Loucy (cell line): ENCODE measurements around the gene SLC31A1.

ENCODE experiments used
- CTCF ChIP-seq: fragments of 200-600 bp; sonication (generic); conservative IDR thresholded peaks from 2 replicates; pipeline ENCODE4 v1.5.1; 2014; ENCODE audit warnings: mild to moderate bottlenecking, antibody characterized with exemption, low read length
- EZH2phosphoT487 ChIP-seq: fragments of 200-600 bp; IDR thresholded peaks from 2 replicates; pipeline ENCODE4 v1.6.1; 2018; ENCODE audit warnings: antibody characterized with exemption, mild to moderate bottlenecking, moderate library complexity, borderline replicate concordance

- no peak for TF ChIP-seq CTCF
- no peak for TF ChIP-seq EZH2phosphoT487
Observed at GRCh38 chr9:113313261-113313660, 91.9 kb downstream of the SLC31A1 start.
